ENCODE measurements around the gene ZNF485. TPM values are rescaled to one million over a fixed set of nuclear protein-coding genes. Genes with fewer than 3 reads are reported as not detected.

The ZNF485 gene
- polyA plus RNA-seq, 1 donor from 2014 or later, result 3.5 TPM

Other genes starting within 250 kb of the ZNF485 start
- gene FXYD4, start 234.8 kb upstream of the ZNF485 start, polyA plus RNA-seq, result not detected in 2 replicates
- 65.0 and 65.8 TPM in 2 replicates for gene HNRNPF, start 197.3 kb upstream of the ZNF485 start, polyA plus RNA-seq
- 6.2 and 11.8 TPM in 2 replicates for gene ZNF487, start 169.3 kb upstream of the ZNF485 start, polyA plus RNA-seq
- gene ZNF239, start 31.8 kb upstream of the ZNF485 start, polyA plus RNA-seq, result 4.2 and 8.2 TPM in 2 replicates
- gene ZNF32, start 42.4 kb downstream of the ZNF485 start, polyA plus RNA-seq, result 162 and 175 TPM in 2 replicates